ENCODE data around the gene NAV3.

DNA sequence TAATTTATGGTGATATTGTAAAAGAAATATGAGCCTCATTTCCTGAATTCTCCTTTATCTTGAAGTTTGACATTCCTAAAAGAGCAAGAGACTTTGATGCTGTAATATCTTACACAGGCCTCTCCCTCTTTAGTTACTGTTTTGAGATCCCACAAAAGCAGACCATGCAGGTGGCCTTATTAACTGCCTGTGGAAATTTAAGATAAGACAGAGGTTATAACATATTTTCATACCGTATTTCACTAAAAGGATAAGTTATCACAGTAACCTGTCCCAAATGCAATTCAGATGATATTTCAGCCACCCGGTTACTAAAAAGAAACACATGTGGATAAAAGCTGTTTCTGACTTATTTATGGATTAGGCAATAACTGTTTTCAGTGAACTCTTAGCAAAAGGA lies 150.1 kb downstream of the NAV3 start:
- TF ChIP-seq FOXA1 (IDR thresholded peaks at IDR 0.05), result no peak
- no peak for TF ChIP-seq ZNF384 (IDR thresholded peaks at IDR 0.05)
- no peak for TF ChIP-seq ARNT (IDR thresholded peaks at IDR 0.05)
- no peak for TF ChIP-seq CTBP1 (IDR thresholded peaks at IDR 0.05; ENCODE audit: borderline replicate concordance)
- no peak for TF ChIP-seq SP1 (IDR thresholded peaks at IDR 0.05)
- no peak for TF ChIP-seq FOXM1 (IDR thresholded peaks at IDR 0.05; ENCODE audit: borderline replicate concordance)

All from HEK293T (cell line).